GM12874 (cell line): ENCODE results near the gene CPEB4.

Experiments
- CTCF ChIP-seq: IDR thresholded peaks from 2 replicates; pipeline ENCODE4 v1.5.1; 2011; ENCODE audit warnings: low read depth, mild to moderate bottlenecking, control low read depth, low read length, moderate library complexity; ENCODE audit not compliant: insufficient read depth

CPEB4 gene

GRCh38 chr5:173855162-173855994 lies 32.8 kb upstream of the CPEB4 start:
- no peak for TF ChIP-seq CTCF

- TF ChIP-seq CTCF: no peak
These were observed 32.0 kb upstream of the CPEB4 start for GRCh38 chr5:173855995-173856656.

- no peak for TF ChIP-seq CTCF
These were observed 30.9 kb upstream of the CPEB4 start for GRCh38 chr5:173857234-173857633.

GRCh38 chr5:173858021-173858669 lies 30.0 kb upstream of the CPEB4 start:
- TF ChIP-seq CTCF: no peak

GRCh38 chr5:173858670-173859407 lies 29.3 kb upstream of the CPEB4 start:
- TF ChIP-seq CTCF: no peak

- no peak for TF ChIP-seq CTCF
These were observed 28.6 kb upstream of the CPEB4 start for GRCh38 chr5:173859408-173860159.
